Neural cell (in vitro differentiated cells): ENCODE measurements around the gene TMEM92.

Experiments
- CTCF ChIP-seq: fragments of 450-650 bp; IDR thresholded peaks from 2 replicates; pipeline ENCODE4 v1.5.1; 2014; ENCODE audit warnings: antibody characterized with exemption, mild to moderate bottlenecking, moderate library complexity; ENCODE audit not compliant: poor library complexity, severe bottlenecking
- EP300 ChIP-seq: fragments of 450-650 bp; conservative IDR thresholded peaks from 2 replicates; pipeline ENCODE4 v1.6.1; 2014; ENCODE audit warnings: antibody characterized with exemption, mild to moderate bottlenecking, moderate library complexity; ENCODE audit not compliant: poor library complexity, severe bottlenecking
- EZH2 ChIP-seq: fragments of 200-600, 300-800 bp; shearing (Covaris generic), sonication (generic); IDR thresholded peaks from 2 replicates; pipeline ENCODE4 v1.6.1; 2014; ENCODE audit warnings: antibody characterized with exemption, low read length, borderline replicate concordance, mild to moderate bottlenecking; ENCODE audit not compliant: insufficient read depth, poor library complexity, severe bottlenecking
- MXI1 ChIP-seq: fragments of 450-650 bp; conservative IDR thresholded peaks from 2 replicates; pipeline ENCODE4 v1.6.1; 2014; ENCODE audit warnings: antibody characterized with exemption, mild to moderate bottlenecking; ENCODE audit not compliant: poor library complexity, severe bottlenecking
- POLR2AphosphoS5 ChIP-seq: IDR thresholded peaks from 2 replicates; pipeline ENCODE4 v1.6.1; 2012
- REST ChIP-seq: IDR thresholded peaks from 2 replicates; pipeline ENCODE4 v1.6.1; 2012; ENCODE audit warnings: borderline replicate concordance
- SMC3 ChIP-seq: fragments of 450-650 bp; conservative IDR thresholded peaks from 2 replicates; pipeline ENCODE4 v1.6.1; 2014; ENCODE audit warnings: antibody characterized with exemption, mild to moderate bottlenecking, moderate library complexity; ENCODE audit not compliant: poor library complexity
- TAF1 ChIP-seq: IDR thresholded peaks from 2 replicates; pipeline ENCODE4 v1.6.1; 2012; ENCODE audit warnings: low read depth

- TF ChIP-seq MXI1 (no peak), CTCF (no peak), REST (no peak), EP300 (no peak), TAF1 (no peak), EZH2 (no peak), SMC3 (no peak), POLR2AphosphoS5 (no peak)
Observed at GRCh38 chr17:50259477-50260324, 14.6 kb upstream of the TMEM92 start.
